Activated CD4-positive, alpha-beta memory T cell treated with anti-CD3 and anti-CD28 coated beads, Interleukin-2, amount 10 ng/mL, durations not matched to agents 7 days and 5 days (primary cell): ENCODE data around the gene CALR3. TPM values are rescaled to one million over a fixed set of nuclear protein-coding genes. Genes with fewer than 3 reads are reported as not detected.
"Not testable (repeated sequence)": the region's sequence is repeated elsewhere in the genome, so short reads cannot be mapped to it uniquely, and the experiment has no call there.

Source experiments
- CTCF ChIA-PET: fragments of 350-600 bp; sonication (Branson Sonifier 250); formaldehyde crosslinking; loops from one replicate; lab custom pipeline; 2021; ENCODE audit warnings: antibody characterized with exemption, inconsistent platforms; lab: Charles Lee
- POLR2A ChIA-PET: fragments of 350-600 bp; sonication (Branson Sonifier 250); formaldehyde crosslinking; loops from one replicate; lab custom pipeline; 2021; ENCODE audit warnings: antibody characterized with exemption; lab: Charles Lee
- DNase-seq: peaks from one replicate; pipeline ENCODE4 v3.0.0-alpha.2; 2020
- H3K27ac Mint-ChIP-seq: one replicate; pipeline ENCODE4 v1.8.0; 2021; ENCODE audit warnings: mild to moderate bottlenecking, mixed read lengths
- H3K27me3 Mint-ChIP-seq: one replicate; pipeline ENCODE4 v1.8.0; 2021; ENCODE audit warnings: mixed read lengths
- H3K36me3 Mint-ChIP-seq: one replicate; pipeline ENCODE4 v1.8.0; 2021; ENCODE audit warnings: low read depth, mixed read lengths
- H3K4me1 Mint-ChIP-seq: one replicate; pipeline ENCODE4 v1.8.0; 2021; ENCODE audit warnings: mixed read lengths
- H3K4me3 Mint-ChIP-seq: one replicate; pipeline ENCODE4 v1.8.0; 2021; ENCODE audit warnings: mild to moderate bottlenecking, mixed read lengths
- H3K9me3 Mint-ChIP-seq: one replicate; pipeline ENCODE4 v1.8.0; 2021; ENCODE audit warnings: mixed read lengths
- total RNA-seq, 2 experiments: library from RNA; stranded (reverse); gene quantifications; one replicate each; pipeline ENCODE4 v1.2.3, GENCODE V29; 2021

CALR3 gene
- total RNA-seq, 2 experiments from 2014 or later, result not detected

DNA sequence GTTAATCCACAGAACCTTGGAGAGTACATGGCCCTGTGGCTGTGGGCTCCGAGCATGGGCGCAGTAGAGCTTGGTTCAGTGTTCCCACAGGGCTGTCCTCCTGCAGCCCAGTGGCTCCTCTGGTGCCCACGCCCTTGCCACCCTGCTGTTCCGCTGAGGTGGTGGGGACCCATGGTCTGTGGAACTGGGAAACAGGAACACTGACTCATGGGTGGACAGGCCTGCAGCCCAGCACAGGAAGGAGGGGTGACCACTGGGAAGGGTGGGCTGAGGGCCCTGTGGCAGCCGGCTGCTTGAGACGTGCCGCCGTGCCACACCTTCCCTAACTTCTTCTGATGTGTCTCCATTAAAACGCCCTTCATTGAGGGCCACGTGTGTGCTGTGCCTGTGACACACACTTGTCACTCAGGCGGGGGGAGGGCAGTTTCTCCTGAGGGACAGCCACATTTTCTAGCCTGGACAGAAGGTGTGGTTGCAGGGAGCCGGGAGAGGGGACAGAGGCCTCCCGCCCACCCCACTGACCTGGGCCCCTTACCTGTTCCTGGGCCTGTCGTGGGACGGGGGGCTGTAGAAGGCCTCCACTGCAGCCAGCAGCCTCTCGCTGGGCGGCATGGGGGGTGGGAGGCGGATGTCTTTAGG lies 25.1 kb upstream of the CALR3 start:
- ChIA-PET POLR2A (interaction anchor here (1.3 kb wide), 1 partner anchor 20 kb away, joined by 4 read pairs; no protein-coding TSS in a partner anchor), CTCF (no interaction called here)
- H3K36me3 Mint-ChIP-seq, result peaks cover 65% of the 10 kb centered on the region

GRCh38 chr19:16520074-16520973 lies 24.4 kb upstream of the CALR3 start:
- CTCF ChIA-PET, result no interaction called here
- Mint-ChIP-seq H3K9me3 (no peaks in the 10 kb centered on the region), H3K27me3 (no peaks in the 10 kb centered on the region), H3K27ac (no peak overlapping the region), H3K4me3 (no peak overlapping the region), H3K4me1 (no peaks in the 10 kb centered on the region), H3K36me3 (peaks cover 60% of the 10 kb centered on the region)
- no peak for DNase-seq
- POLR2A ChIA-PET, result no interaction called here

More for the DNA sequence above, 25.1 kb upstream of the CALR3 start:
- Mint-ChIP-seq H3K4me1 (no peaks in the 10 kb centered on the region), H3K27ac (no peak overlapping the region), H3K27me3 (no peaks in the 10 kb centered on the region), H3K9me3 (no peaks in the 10 kb centered on the region), H3K4me3 (no peak overlapping the region)
- DNase-seq, result no peak

GRCh38 chr19:16519230-16519687 lies 23.3 kb upstream of the CALR3 start:
- H3K4me1 Mint-ChIP-seq, result no peaks in the 10 kb centered on the region
- DNase-seq, result no peak

DNA sequence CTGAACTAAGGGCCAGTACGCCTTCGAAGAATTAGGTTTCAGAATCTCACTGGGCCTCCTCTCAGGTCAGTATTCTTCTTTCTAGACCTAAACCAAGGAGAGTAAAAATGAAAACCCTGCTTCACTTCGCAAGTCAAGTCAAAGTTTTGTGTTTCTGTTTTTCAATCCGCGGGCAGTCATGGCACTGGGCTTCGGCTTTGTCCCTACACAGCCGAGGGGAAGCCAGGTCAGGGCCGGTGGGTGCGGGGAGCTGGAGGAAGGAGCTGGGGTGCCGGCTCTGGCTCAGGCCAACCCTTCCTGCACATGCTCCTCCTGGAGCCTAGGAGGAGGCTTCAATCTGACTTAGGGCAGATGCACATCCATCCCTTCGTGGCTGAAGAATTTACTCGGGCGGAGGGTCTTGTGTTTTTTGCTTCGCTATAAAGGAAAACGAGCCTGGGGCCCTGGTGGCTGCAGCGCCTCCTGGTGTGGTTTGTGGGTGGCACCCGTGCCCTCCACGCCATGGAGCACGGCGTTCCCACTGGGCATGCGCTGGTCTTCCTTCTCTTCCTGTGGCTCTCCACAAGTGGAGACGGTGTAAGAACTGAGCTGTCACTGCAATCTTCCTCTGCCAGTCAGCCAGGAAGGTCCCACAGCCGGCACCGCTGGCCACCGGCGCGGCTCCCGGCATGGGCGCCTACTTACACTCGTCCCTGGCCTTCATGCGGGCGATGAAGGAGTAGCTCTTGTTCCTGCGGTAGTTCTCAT lies 22.7 kb upstream of the CALR3 start:
- POLR2A ChIA-PET, result no interaction called here
- DNase-seq, result no peak
- CTCF ChIA-PET, result no interaction called here
- Mint-ChIP-seq H3K27me3 (no peaks in the 10 kb centered on the region), H3K27ac (no peak overlapping the region), H3K4me1 (no peaks in the 10 kb centered on the region), H3K36me3 (peaks cover 54% of the 10 kb centered on the region), H3K4me3 (no peak overlapping the region), H3K9me3 (no peaks in the 10 kb centered on the region)

More at GRCh38 chr19:16519230-16519687, 23.3 kb upstream of the CALR3 start:
- Mint-ChIP-seq H3K9me3 (no peaks in the 10 kb centered on the region), H3K36me3 (peaks cover 60% of the 10 kb centered on the region), H3K27ac (no peak overlapping the region), H3K4me3 (no peak overlapping the region), H3K27me3 (no peaks in the 10 kb centered on the region)
- POLR2A ChIA-PET, result no interaction called here
- CTCF ChIA-PET, result no interaction called here

DNA sequence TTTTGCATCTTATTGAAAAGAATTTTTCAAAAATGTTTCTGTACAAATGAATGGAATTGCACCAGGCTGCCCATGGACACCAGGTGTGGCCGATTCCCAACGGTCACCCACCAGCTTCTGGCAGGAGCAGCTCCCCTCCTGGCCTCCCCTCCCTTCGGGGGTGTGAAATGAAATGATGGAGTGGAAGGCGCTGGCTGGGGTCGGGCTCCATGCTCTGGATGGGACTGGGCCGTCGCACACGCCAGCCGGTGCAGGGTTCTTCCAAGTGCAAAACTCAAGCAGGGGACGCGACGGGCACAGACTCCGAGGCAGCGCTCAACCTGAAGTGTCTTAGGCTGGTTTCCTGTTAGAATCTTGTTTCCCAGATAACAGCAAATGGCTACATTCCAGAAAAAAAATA lies 22.1 kb upstream of the CALR3 start:
- Mint-ChIP-seq H3K4me1 (no peaks in the 10 kb centered on the region), H3K9me3 (no peaks in the 10 kb centered on the region), H3K36me3 (peaks cover 49% of the 10 kb centered on the region), H3K27me3 (no peaks in the 10 kb centered on the region), H3K4me3 (no peak overlapping the region), H3K27ac (no peak overlapping the region)
- ChIA-PET POLR2A (interaction anchor here (1.3 kb wide), 1 partner anchor 25 kb away, joined by 4 read pairs; no protein-coding TSS in a partner anchor), CTCF (no interaction called here)
- no peak for DNase-seq

GRCh38 chr19:16516923-16517610 lies 21.1 kb upstream of the CALR3 start:
- H3K4me1 Mint-ChIP-seq, result no peaks in the 10 kb centered on the region
- POLR2A ChIA-PET, result interaction anchor here (0.9 to 1.3 kb wide), 3 partner anchors 9 to 26 kb away, joined by 3 to 5 read pairs (median 4); partner anchors contain the start of gene CHERP
- H3K9me3 Mint-ChIP-seq, result no peaks in the 10 kb centered on the region

DNA sequence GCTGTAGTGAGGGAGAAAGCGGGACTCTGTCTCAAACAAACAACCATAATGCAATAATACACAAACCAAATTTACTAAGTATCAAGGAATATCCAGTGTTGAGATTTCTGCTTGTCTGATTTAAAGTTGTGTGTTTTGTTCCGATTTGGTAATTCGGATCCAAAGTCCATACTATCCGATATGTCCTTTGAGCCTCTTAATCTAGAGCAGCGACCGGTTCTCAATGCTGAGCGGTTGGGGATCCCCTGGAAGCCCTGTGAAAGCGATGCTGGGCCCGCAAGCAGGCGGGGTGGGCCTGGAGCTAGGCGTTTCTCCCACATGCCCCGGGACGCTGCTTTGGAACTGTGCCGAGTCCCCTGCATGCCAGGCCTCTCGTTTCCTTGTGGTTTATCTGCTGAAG lies 20.4 kb upstream of the CALR3 start:
- no peak overlapping the region for H3K4me3 Mint-ChIP-seq
- DNase-seq, result no peak
- no peak overlapping the region for H3K27ac Mint-ChIP-seq
- peaks cover 40% of the 10 kb centered on the region for H3K36me3 Mint-ChIP-seq
- ChIA-PET CTCF (no interaction called here), POLR2A (no interaction called here)
- no peaks in the 10 kb centered on the region for H3K9me3 Mint-ChIP-seq
- H3K4me1 Mint-ChIP-seq, result no peaks in the 10 kb centered on the region
- no peaks in the 10 kb centered on the region for H3K27me3 Mint-ChIP-seq

More at GRCh38 chr19:16516923-16517610, 21.1 kb upstream of the CALR3 start:
- Mint-ChIP-seq H3K27me3 (no peaks in the 10 kb centered on the region), H3K4me3 (no peak overlapping the region), H3K27ac (no peak overlapping the region), H3K36me3 (peaks cover 42% of the 10 kb centered on the region)
- DNase-seq, result no peak
- CTCF ChIA-PET, result no interaction called here

GRCh38 chr19:16514383-16515019 lies 18.5 kb upstream of the CALR3 start:
- CTCF ChIA-PET, result no interaction called here
- peaks cover 22% of the 10 kb centered on the region for H3K36me3 Mint-ChIP-seq
- no peaks in the 10 kb centered on the region for H3K27me3 Mint-ChIP-seq
- POLR2A ChIA-PET, result interaction anchor here (0.9 kb wide), 1 partner anchor 10 kb away, joined by 3 read pairs; no protein-coding TSS in a partner anchor
- no peak overlapping the region for H3K27ac Mint-ChIP-seq
- no peaks in the 10 kb centered on the region for H3K4me1 Mint-ChIP-seq
- DNase-seq, result no peak
- no peak overlapping the region for H3K4me3 Mint-ChIP-seq
- no peaks in the 10 kb centered on the region for H3K9me3 Mint-ChIP-seq

DNA sequence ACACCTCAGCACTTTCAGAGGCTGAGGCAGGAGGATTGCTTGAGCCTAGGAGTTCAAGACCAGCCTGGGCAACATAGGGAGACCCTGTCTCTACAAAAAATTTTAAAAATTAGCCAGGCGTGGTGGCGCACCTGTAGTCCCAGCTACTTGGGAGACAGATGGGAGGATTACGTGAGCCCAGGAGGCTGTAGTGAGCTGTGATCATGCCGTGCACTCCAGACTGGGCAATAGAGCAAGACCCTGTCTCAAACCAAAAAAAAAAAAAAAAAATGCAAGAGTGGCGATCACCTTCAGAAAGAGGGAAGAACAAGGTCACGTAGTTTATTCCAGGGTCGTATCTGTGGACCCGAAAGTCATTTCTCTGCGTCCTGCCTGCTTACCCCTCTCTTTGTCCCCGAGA lies 16.6 kb upstream of the CALR3 start:
- H3K27ac Mint-ChIP-seq, H3K9me3 Mint-ChIP-seq, H3K27me3 Mint-ChIP-seq, DNase-seq, CTCF ChIA-PET, POLR2A ChIA-PET, H3K4me3 Mint-ChIP-seq, H3K36me3 Mint-ChIP-seq, H3K4me1 Mint-ChIP-seq: not testable (repeated sequence)

DNA sequence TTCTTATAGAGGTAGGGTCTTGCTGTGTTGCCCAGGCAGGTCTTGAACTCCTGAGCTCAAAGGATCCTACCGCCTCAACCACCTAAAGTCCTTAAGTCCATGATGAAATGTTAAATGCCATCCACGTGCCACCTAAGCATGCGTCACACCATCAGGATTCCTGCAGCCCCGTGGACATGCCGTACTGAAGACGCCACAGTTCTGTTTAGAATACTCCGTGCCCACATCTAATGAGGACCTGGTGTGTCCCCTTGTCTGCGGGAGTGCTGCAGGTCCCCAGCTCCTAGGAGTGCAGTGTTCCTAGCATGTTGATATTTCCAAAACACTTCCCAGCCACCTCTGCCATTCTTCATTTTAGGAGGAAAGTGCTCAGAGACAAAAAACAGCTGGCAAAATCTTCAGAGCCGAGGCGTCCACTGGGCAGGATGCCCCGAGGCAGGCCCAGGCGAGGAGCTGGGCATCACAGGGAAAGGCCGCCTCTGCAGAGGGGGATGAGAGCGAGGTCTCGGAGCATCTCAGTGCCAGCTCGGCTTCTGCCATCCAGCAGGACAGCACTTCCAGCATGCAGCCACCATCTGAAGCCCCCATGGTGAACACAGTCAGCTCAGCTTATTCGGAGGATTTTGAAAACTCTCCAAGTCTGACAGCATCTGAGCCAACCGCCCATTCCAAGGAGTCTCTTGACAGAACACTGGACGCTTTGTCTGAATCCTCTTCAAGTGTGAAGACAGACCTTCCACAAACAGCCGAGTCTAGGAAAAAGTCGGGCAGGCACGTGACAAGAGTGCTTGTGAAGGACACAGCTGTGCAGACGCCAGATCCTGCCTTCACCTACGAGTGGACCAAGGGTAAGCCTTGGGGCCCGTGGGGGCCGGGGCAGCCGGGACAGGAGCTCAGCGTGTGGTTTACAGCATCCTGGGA lies 13.4 kb upstream of the CALR3 start:
- H3K36me3 Mint-ChIP-seq, result no peaks in the 10 kb centered on the region
- no peak overlapping the region for H3K4me3 Mint-ChIP-seq
- H3K9me3 Mint-ChIP-seq, result no peaks in the 10 kb centered on the region
- H3K27ac Mint-ChIP-seq, result no peak overlapping the region
- peaks cover 1% of the 10 kb centered on the region for H3K4me1 Mint-ChIP-seq
- CTCF ChIA-PET, result interaction anchor here (0.6 to 1.7 kb wide), 2 partner anchors 18 to 75 kb away, joined by 4 read pairs; no protein-coding TSS in a partner anchor
- no peak for DNase-seq
- H3K27me3 Mint-ChIP-seq, result no peaks in the 10 kb centered on the region
- POLR2A ChIA-PET, result no interaction called here

- Mint-ChIP-seq H3K36me3 (no peaks in the 10 kb centered on the region), H3K4me1 (peaks cover 2% of the 10 kb centered on the region), H3K4me3 (no peak overlapping the region), H3K9me3 (no peaks in the 10 kb centered on the region), H3K27ac (no peak overlapping the region), H3K27me3 (no peaks in the 10 kb centered on the region)
- ChIA-PET CTCF (interaction anchor here (1.7 kb wide), 1 partner anchor 19 kb away, joined by 4 read pairs; no protein-coding TSS in a partner anchor), POLR2A (interaction anchor here (0.6 kb wide), 1 partner anchor 392 kb away, joined by 3 read pairs; no protein-coding TSS in a partner anchor)
- DNase-seq, result no peak
Measured at GRCh38 chr19:16508546-16508945, 12.6 kb upstream of the CALR3 start.
